Mesenchymal stem cell (in vitro differentiated cells and primary cell): ENCODE data around the gene USP40.

Source experiments
- DNase-seq: peaks from one replicate; pipeline ENCODE4 v3.0.0-alpha.2; 2013
- H2AFZ ChIP-seq: one replicate; pipeline ENCODE4 v1.6.1; 2013; ENCODE audit warnings: low read depth, mild to moderate bottlenecking, control low read depth, inconsistent platforms, low read length, moderate library complexity
- H2AK5ac ChIP-seq: 2 replicates; pipeline ENCODE4 v1.6.1; 2013; ENCODE audit warnings: low read length, moderate library complexity, mild to moderate bottlenecking, inconsistent platforms; ENCODE audit not compliant: severe bottlenecking
- H2BK120ac ChIP-seq: one replicate; pipeline ENCODE4 v1.6.1; 2013; ENCODE audit warnings: low read depth, mild to moderate bottlenecking, inconsistent platforms, low read length, moderate library complexity
- H2BK12ac ChIP-seq, 2 experiments: one replicate each; pipeline ENCODE4 v1.6.1; 2013; ENCODE audit warnings: inconsistent platforms in 2 of 2, low read length in 2 of 2, mild to moderate bottlenecking in 2 of 2, moderate library complexity in 2 of 2, control low read depth in 1 of 2
- H2BK15ac ChIP-seq: one replicate; pipeline ENCODE4 v1.6.1; 2013; ENCODE audit warnings: mild to moderate bottlenecking, low read depth, inconsistent platforms; ENCODE audit not compliant: poor library complexity, severe bottlenecking
- H2BK5ac ChIP-seq: 2 replicates; pipeline ENCODE4 v1.6.1; 2013; ENCODE audit warnings: low read depth, mild to moderate bottlenecking, low read length, control low read depth, inconsistent platforms; ENCODE audit not compliant: poor library complexity, severe bottlenecking
- H3K14ac ChIP-seq, 2 experiments: one replicate each; pipeline ENCODE4 v1.6.1; 2013; ENCODE audit warnings: inconsistent platforms in 2 of 2, low read length in 2 of 2, control low read depth in 1 of 2, mild to moderate bottlenecking in 1 of 2, moderate library complexity in 1 of 2
- H3K18ac ChIP-seq, 2 experiments: one replicate each; pipeline ENCODE4 v1.6.1; 2013; ENCODE audit warnings: inconsistent platforms in 2 of 2, low read length in 2 of 2, control low read depth in 1 of 2, low read depth in 1 of 2, mild to moderate bottlenecking in 1 of 2
- H3K23ac ChIP-seq, 2 experiments: one replicate each; pipeline ENCODE4 v1.6.1; 2013; ENCODE audit warnings: inconsistent platforms in 2 of 2, low read length in 2 of 2, mild to moderate bottlenecking in 2 of 2, moderate library complexity in 2 of 2, control low read depth in 1 of 2
- H3K27ac ChIP-seq: 2 replicates; pipeline ENCODE4 v1.5.1; 2013; ENCODE audit warnings: mild to moderate bottlenecking, moderate library complexity, low read length, control low read depth, inconsistent platforms; ENCODE audit not compliant: poor library complexity, severe bottlenecking
- H3K27me3 ChIP-seq, 2 experiments: 2 replicates each; pipeline versions ENCODE4 v1.6.1 to v1.7.0; 2013; ENCODE audit warnings: low read length in 2 of 2, mild to moderate bottlenecking in 2 of 2, moderate library complexity in 2 of 2, control low read depth in 1 of 2, inconsistent platforms in 1 of 2; ENCODE audit not compliant: control insufficient read depth in 1 of 2, insufficient read depth in 1 of 2
- H3K36me3 ChIP-seq, 2 experiments: 2 replicates each; pipeline versions ENCODE4 v1.6.1 to v1.7.0; 2013; ENCODE audit warnings: low read length in 2 of 2, control low read depth in 1 of 2, inconsistent platforms in 1 of 2, low read depth in 1 of 2, mild to moderate bottlenecking in 1 of 2; ENCODE audit not compliant: insufficient read depth in 2 of 2, control insufficient read depth in 1 of 2
- H3K4ac ChIP-seq, 2 experiments: one replicate each; pipeline ENCODE4 v1.6.1; 2013; ENCODE audit warnings: inconsistent platforms in 2 of 2, low read length in 2 of 2, mild to moderate bottlenecking in 2 of 2, moderate library complexity in 2 of 2, control low read depth in 1 of 2, low read depth in 1 of 2
- H3K4me1 ChIP-seq: 2 replicates; pipeline ENCODE4 v1.6.1; 2013; ENCODE audit warnings: low read depth, low read length, control low read depth; ENCODE audit not compliant: control insufficient read depth, insufficient read depth
- H3K4me2 ChIP-seq: 2 replicates; pipeline ENCODE4 v1.6.1; 2013; ENCODE audit warnings: low read length, mild to moderate bottlenecking, inconsistent platforms; ENCODE audit not compliant: poor library complexity, severe bottlenecking
- H3K4me3 ChIP-seq, 2 experiments: 2 replicates each; pipeline versions ENCODE4 v1.5.1 to v1.7.0; 2013; ENCODE audit warnings: low read length in 2 of 2, mild to moderate bottlenecking in 2 of 2, control low read depth in 1 of 2, low read depth in 1 of 2; ENCODE audit not compliant: insufficient read depth in 1 of 2
- H3K79me1 ChIP-seq: replicated peaks from 2 replicates; pipeline ENCODE4 v1.6.1; 2013; ENCODE audit warnings: mild to moderate bottlenecking, control low read depth, low read length, inconsistent platforms; ENCODE audit not compliant: poor library complexity, severe bottlenecking
- H3K9ac ChIP-seq: 2 replicates; pipeline ENCODE4 v1.7.0; 2013; ENCODE audit warnings: mild to moderate bottlenecking, low read length, moderate library complexity
- H3K9me3 ChIP-seq: 2 replicates; pipeline ENCODE4 v1.7.0; 2013; ENCODE audit warnings: mild to moderate bottlenecking, low read length; ENCODE audit not compliant: control insufficient read depth
- H4K8ac ChIP-seq: one replicate; pipeline ENCODE4 v1.6.1; 2013; ENCODE audit warnings: inconsistent platforms, mild to moderate bottlenecking, low read length, moderate library complexity
- H4K91ac ChIP-seq: one replicate; pipeline ENCODE4 v1.6.1; 2013; ENCODE audit warnings: mild to moderate bottlenecking, low read length, inconsistent platforms
- WGBS: methylation state at CpG from one replicate; pipeline ENCODE4 v1.1.7; 2013; ENCODE audit warnings: mixed read lengths; 5-methylcytosine and 5-hydroxymethylcytosine counted together

Gene USP40

GRCh38 chr2:233503947-233504637 lies 62.5 kb downstream of the USP40 start:
- no peak overlapping the region for H3K4me3 ChIP-seq
- H2AK5ac ChIP-seq, result no peak overlapping the region
- H3K14ac ChIP-seq, result no peak overlapping the region
- no peak overlapping the region for H3K4me2 ChIP-seq
- H3K27me3 ChIP-seq, result no peaks in the 10 kb centered on the region
- H3K4ac ChIP-seq, result no peak overlapping the region
- no peak overlapping the region for H4K91ac ChIP-seq
- no peak overlapping the region for H2BK12ac ChIP-seq
- H2AFZ ChIP-seq, result no peak overlapping the region
- H3K36me3 ChIP-seq, result peaks cover 7 to 75% of the 10 kb centered on the region in 2 experiments
- no peak overlapping the region for H3K18ac ChIP-seq
- H3K27ac ChIP-seq, result no peak overlapping the region
- no CpG with 5 or more reads among the region's 1 CpG for WGBS
- no peak overlapping the region for H2BK5ac ChIP-seq
- peaks cover 3% of the 10 kb centered on the region for H3K79me1 ChIP-seq
- H3K4me1 ChIP-seq, result no peaks in the 10 kb centered on the region
- H3K9me3 ChIP-seq, result peaks cover 25% of the 10 kb centered on the region
- no peak overlapping the region for H3K23ac ChIP-seq
- DNase-seq, result no peak
- no peak overlapping the region for H2BK15ac ChIP-seq
- no peak overlapping the region for H4K8ac ChIP-seq
- H3K9ac ChIP-seq, result no peak overlapping the region
- no peak overlapping the region for H2BK120ac ChIP-seq

GRCh38 chr2:233503481-233503880 lies 63.1 kb downstream of the USP40 start:
- Histone ChIP-seq H3K23ac (no peak overlapping the region), H2BK120ac (no peak overlapping the region), H2AFZ (no peak overlapping the region), H3K4me3 (no peak overlapping the region), H3K36me3 (peaks cover 7 to 75% of the 10 kb centered on the region in 2 experiments), H2BK5ac (no peak overlapping the region), H2AK5ac (no peak overlapping the region), H3K4me2 (no peak overlapping the region), H3K27me3 (no peaks in the 10 kb centered on the region), H4K8ac (no peak overlapping the region), H3K9ac (no peak overlapping the region), H2BK15ac (no peak overlapping the region), H4K91ac (no peak overlapping the region), H3K27ac (no peak overlapping the region), H3K9me3 (peaks cover 25% of the 10 kb centered on the region), H3K14ac (no peak overlapping the region), H3K4ac (no peak overlapping the region), H3K4me1 (no peaks in the 10 kb centered on the region), H2BK12ac (no peak overlapping the region), H3K79me1 (peaks cover 3% of the 10 kb centered on the region), H3K18ac (no peak overlapping the region)
- 100% methylated on average over 1 of the region's 1 CpG for WGBS
- DNase-seq, result no peak

DNA sequence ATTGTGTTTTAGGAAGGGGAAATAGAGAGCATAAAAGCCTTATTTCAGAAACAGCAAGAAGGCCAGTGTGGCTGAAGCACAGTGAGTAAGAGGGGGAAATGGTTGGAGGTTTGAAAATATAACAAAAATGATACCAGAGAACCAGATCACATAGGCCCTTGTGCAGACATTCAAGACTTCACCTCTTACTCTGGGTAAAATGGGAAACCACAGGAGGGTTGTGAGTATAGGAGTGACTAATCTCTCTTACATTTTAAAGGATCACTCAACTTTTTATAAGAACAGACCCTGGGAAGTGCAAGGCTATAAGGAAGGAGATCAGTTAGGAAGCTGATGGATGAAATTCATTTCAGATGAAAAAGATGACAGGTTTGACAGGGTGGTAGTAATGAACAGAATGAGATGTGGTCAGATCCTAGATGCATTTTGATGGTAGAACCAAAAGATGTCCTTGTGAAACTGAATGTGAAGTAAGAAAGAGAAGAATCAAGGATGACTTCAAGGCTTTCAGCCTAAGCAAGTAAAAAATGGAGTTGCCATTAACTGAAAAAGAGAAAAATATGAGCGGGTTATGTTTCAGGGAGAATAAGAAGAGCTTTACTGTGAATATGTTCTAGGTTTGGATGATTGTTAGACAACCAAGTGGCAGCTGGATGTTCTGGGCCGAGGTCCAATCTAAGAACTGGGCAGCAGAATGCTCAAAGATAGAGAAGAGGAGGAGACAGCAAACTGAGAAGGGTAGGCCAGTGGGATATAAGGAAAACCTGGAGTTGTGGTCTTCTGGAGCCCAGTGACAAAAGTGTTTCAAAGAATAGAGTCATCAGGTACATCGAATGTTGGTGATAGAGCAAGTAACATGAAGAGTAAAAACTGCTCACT lies 65.1 kb downstream of the USP40 start:
- H3K23ac ChIP-seq, result no peak overlapping the region
- H3K9ac ChIP-seq, result no peak overlapping the region
- H3K79me1 ChIP-seq, result peaks cover 5% of the 10 kb centered on the region
- DNase-seq, result peak; percentile 7
- no peak overlapping the region for H2AFZ ChIP-seq
- no peak overlapping the region for H3K4me3 ChIP-seq
- H4K91ac ChIP-seq, result no peak overlapping the region
- H3K4ac ChIP-seq, result no peak overlapping the region
- H3K4me2 ChIP-seq, result no peak overlapping the region
- H3K9me3 ChIP-seq, result peaks cover 25% of the 10 kb centered on the region
- H2BK15ac ChIP-seq, result no peak overlapping the region
- H2BK5ac ChIP-seq, result no peak overlapping the region
- H4K8ac ChIP-seq, result no peak overlapping the region
- H3K14ac ChIP-seq, result no peak overlapping the region
- H3K36me3 ChIP-seq, result peaks cover 12 to 76% of the 10 kb centered on the region in 2 experiments
- H3K27ac ChIP-seq, result peak overlapping the region; percentile 52
- no peaks in the 10 kb centered on the region for H3K27me3 ChIP-seq
- H2BK12ac ChIP-seq, result no peak overlapping the region
- WGBS, result 91% methylated on average over 3 of the region's 3 CpGs
- no peaks in the 10 kb centered on the region for H3K4me1 ChIP-seq
- H3K18ac ChIP-seq, result no peak overlapping the region
- H2AK5ac ChIP-seq, result peak overlapping the region; percentile 9
- H2BK120ac ChIP-seq, result no peak overlapping the region

GRCh38 chr2:233499928-233500327 lies 66.7 kb downstream of the USP40 start:
- no peak overlapping the region for H3K4me3 ChIP-seq
- no peak for DNase-seq
- no peak overlapping the region for H3K18ac ChIP-seq
- H2BK12ac ChIP-seq, result no peak overlapping the region
- no peaks in the 10 kb centered on the region for H3K27me3 ChIP-seq
- H3K23ac ChIP-seq, result no peak overlapping the region
- 97% methylated on average over 2 of the region's 2 CpGs for WGBS
- H3K14ac ChIP-seq, result no peak overlapping the region
- H3K4me1 ChIP-seq, result no peaks in the 10 kb centered on the region
- H3K36me3 ChIP-seq, result peaks cover 11 to 91% of the 10 kb centered on the region in 2 experiments
- no peak overlapping the region for H4K8ac ChIP-seq
- H3K27ac ChIP-seq, result no peak overlapping the region
- H3K4me2 ChIP-seq, result no peak overlapping the region
- no peak overlapping the region for H2BK120ac ChIP-seq
- H3K9me3 ChIP-seq, result peaks cover 25% of the 10 kb centered on the region
- no peak overlapping the region for H4K91ac ChIP-seq
- peaks cover 7% of the 10 kb centered on the region for H3K79me1 ChIP-seq
- H2BK5ac ChIP-seq, result no peak overlapping the region
- H3K9ac ChIP-seq, result no peak overlapping the region
- no peak overlapping the region for H3K4ac ChIP-seq
- H2AK5ac ChIP-seq, result no peak overlapping the region
- H2BK15ac ChIP-seq, result no peak overlapping the region
- H2AFZ ChIP-seq, result no peak overlapping the region
